NCI-H1048 (cell line): ENCODE results near the gene GAA.

Experiments
- DNase-seq: peaks from one replicate; lab custom pipeline; 2025; lab: John Stamatoyannopoulos, UW

Gene GAA

GRCh38 chr17:80101011-80101945 lies at the start of gene GAA:
TSS of gene GAA (plus strand) at chr17:80101581. CDS start at chr17:80104587, 3,006 bp downstream.
- DNase-seq = peak; percentile 62

DNA sequence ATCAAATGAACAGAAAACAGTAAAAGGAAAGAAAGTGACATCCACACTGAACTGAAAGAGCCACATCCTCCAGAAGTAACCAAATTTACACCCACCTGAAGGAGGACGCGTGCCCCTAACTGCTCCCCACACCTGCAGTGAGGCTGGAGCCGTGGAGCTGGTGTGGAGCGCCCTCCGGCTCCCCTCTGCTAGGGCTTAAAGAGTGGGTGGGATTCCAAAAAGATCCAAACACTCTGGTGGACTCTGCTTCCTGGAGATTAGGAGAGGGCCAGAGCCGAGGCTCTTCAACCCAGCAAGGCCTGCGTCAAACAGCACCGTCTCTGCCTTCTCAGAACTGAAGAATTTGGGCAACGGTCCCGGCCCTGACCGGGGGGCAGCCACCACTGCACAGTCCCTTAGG lies 49.7 kb upstream of the GAA start:
- no peak for DNase-seq

GRCh38 chr17:80053102-80053501 lies 48.3 kb upstream of the GAA start:
- DNase-seq = no peak

GRCh38 chr17:80055597-80055996 lies 45.8 kb upstream of the GAA start:
- no peak for DNase-seq

DNA sequence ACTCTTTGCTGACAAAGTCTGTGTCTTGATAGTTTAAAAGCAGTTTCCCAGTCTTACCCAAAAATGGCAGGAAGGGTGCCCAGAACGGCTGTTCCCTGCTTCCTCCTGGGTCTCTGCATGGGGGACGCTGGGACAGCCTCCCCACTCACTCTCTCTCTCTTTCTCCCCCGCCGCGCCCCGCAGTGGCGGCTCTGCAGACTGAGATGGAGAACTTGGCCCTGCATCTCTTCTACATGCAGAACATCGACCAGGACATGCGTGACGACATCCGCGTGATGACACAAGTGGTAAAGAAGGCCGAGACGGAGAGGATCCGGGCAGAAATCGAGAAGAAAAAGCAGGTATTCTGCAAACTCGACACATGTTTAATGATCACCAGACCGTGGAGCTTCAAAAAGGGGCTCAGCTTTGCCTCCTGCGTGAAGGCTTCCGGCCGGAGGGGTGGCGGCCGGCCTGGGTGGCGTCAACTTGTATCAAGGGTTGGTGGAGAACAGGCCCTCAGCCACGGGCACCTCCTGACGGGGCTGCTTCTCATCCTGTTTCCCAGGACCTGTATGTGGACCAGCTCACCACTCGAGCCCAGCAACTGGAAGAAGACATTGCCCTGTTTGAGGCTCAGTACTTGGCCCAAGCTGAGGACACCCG lies 42.9 kb upstream of the GAA start:
- no peak for DNase-seq

DNA sequence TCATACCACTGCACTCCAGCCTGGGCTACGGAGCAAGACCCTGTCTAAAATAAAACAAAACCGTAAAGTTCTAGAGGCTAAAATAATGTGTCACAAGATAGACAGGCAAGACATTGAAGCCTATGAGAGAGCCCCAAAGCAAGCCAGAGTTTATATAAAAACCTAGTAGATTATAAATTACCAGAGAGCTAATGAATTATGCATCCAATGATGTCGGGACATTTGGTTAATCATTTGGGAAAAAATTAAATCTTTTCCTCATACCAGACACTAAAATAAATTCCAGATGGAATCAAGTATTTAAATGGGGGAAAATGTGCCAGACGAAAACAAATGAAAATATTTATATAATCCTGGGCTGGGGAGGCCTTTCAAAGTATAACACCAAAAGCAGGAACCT lies 40.7 kb upstream of the GAA start:
- DNase-seq = no peak

DNA sequence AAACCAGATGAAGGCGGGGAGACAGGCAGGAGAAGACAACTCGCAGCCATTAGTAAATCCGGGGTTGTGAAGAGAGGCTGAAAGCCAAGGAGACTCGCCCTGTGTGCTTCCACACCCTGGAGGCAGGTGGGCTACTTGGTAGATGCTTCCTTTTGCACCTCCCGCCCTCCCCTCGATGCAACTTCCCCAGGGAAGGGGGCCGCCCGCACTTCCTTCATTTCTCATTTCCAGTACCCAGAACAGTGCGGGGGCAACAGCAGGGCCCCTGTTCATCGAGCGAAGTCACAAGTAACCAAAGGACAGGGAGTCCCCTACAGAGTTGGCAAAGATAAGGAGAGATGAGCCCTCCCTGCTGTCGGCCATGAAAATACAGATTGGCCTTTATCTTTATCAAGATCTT lies 40.0 kb upstream of the GAA start:
- no peak for DNase-seq

DNA sequence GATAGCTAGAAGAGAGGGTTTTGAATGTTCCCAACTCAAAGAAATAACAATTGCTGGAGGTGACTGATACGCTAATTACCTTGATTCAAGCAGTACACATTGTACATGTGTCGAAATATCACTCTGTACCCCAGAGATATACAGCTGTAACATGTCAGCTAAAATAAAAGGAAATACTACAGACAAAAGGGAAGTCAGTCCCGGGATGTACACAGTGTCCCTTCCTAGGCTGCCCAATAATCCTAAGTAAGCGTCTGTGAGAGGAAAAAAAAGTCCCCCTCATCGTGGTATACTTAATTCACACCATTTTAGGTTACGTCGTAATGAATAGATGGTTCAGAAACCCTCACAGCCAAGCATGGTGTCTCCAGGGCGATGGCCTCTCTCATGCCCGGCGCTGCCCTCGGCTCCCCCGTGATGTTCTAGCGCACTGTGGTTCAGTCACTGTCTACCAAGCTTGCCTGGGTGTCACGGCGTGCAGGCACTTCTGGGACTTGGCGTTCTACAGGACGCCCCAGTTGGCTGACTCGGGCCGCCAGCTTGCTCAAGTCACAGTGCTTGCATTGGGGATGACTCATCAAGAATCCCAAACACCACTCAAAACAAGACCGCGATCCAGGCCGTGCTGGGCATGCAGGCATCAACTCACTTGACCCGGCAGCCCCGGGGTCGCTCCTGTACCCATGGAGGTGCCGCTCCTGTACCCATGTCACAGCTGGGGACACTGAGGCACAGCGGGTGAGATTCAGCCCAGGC lies 37.4 kb upstream of the GAA start:
- no peak for DNase-seq

DNA sequence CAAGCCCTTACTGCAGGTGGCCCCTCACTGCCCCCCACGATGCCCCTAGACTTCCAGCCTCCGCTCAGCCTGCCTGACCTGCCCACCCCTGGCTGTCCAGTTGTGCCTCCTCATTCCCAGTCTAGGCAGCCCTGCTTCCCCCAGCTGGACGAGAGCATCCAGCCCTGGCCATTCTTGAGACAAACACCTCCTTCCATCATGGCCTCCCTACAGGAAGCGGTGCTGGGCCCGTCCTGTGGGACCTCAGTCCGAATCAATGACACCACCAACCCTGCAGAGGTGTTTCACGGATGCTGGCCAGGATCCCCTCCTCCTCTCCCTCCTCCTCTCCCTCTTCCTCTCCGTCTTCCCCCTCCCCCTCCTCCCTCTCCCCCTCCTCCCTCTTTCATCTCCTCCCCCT lies 36.7 kb upstream of the GAA start:
- DNase-seq = no peak

DNA sequence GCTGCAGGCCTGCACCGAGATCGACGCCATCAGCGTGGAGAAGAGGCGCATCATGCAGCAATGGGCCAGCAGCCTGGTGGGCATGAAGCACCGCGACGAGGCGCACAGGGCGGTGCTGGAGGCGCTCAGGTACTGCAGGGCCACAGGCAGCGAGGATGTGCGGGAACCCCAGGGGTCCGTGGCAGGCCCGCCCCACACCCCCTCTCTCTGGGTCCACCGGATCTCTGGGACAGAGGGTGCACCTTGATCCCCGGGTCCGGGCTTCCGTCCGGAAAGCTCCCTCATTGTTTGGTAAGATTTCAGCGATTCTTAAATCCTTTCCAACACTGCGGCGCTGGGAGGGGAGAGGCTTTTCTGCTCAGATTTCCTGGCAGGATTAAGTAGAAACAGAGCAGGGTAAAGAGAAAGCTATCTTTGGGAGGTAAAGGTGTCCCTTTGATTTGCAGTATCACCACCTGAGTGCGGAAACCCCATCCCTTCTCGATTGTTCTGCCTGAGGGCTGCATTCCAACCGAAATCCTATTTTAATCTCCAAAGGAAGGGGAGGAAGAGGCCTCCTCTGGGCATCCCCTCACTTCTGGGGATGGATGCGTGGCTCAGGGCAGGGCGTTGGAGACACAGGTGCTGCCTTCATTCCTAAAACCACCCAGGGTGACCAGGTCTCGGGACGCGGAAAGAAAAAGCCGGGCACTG lies 35.8 kb upstream of the GAA start:
- no peak for DNase-seq

DNA sequence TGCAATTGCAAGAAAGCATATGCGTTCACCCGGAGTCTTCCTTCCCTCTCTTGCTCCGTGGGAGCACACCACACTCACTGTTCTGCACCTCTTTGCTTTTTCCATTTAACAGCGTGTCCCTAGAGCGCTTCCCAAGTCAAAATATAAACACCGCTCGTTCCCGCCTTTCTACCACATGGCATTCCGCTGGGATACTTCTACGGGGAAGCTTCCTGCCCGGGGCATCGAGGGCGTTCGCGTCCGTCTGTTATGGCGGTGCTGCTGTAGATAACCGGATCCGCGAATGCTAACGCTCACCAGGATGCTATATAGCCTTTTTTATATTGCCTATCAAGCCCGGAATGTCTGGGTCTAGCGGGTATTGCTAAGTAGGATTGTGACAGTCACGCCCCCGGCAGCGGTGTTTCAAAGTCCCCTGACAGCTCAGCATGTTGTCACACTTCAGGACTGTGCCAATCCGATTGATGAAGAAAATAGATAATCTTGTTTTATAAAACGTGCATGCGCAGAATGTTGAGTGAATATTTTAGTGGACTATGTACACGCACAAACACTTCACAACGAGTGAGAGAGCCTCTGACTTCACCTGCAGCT lies 33.9 kb upstream of the GAA start:
- DNase-seq = no peak

DNA sequence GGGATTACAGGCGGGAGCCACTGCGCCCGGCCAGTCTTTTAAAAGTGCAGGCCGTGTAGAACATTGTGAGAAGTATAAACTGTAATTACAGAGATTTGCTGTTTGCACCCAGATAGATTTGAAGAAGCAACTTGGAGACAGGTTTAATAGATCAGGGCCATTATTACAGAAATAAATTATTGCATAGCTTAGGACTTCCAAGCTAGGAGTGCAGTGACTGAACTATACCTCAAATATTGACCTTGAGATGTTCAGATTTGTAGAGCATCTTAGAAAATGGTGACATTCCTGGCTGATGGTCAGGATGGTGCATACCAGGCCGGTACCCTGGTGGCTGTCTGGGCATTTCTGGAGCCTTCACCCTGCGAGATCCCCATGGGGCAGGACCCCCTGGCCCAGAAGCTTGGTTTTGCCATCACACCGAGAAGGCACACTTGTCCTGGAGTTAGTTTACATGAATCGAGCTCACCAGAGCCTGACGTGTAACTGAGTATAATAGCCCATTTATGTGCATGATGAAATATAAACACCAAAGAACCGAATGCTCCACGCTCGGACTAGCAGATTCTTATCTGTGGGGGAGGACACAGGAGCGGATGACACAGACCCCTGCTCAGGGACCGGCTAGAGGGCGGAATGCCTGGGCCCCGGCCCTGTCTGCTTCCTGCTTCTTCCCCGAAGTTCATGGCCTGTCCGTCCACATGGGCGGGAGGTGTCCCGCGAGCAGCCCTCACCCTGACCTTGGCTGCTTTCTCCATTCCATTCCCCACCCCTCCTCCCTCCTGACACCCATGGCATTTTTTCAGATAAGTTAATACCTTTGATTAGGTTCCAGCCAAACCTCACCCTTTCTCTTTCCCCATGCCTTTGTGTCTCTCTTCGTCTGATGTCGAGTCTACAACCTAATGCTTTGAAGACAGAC lies 32.8 kb upstream of the GAA start:
- no peak for DNase-seq

- DNase-seq = no peak
These were observed 30.8 kb upstream of the GAA start for GRCh38 chr17:80070375-80071115.

DNA sequence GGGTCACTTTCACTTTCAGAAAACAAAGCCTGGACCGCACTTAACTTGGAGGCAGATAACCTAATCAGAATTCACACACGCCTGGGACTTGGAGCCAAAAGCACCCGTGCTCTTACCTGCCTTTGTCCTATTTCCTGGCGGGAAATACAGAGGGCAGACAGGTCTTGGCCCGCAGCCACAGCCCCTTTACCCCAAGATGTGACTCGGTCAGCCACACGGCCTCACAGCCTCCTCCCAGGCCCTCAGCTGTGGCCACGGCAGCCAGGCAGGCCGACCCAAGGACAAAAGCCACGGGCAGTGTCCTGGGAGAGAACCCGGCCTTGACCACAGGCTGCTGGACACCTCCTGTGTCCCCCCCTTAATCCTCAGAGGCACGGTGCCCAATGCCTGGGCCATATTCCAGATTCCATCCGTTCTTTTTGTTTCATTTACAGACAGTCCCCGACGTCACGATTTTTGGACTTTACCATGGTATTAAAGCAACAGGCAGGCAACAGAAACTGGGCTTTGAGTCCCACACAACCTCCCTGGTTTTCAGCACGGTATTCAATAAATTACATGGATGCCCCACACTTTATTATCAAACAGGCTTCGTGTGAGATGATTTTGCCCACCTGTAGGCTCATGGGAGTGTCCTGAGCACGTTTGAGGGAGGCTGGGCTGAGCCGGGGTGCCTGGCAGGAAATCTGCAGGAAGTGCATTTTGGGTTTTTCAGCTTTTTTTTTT lies 30.1 kb upstream of the GAA start:
- no peak for DNase-seq

- no peak for DNase-seq
These were observed 29.0 kb upstream of the GAA start for GRCh38 chr17:80072410-80072809.

- no peak for DNase-seq
These were observed 21.3 kb upstream of the GAA start for GRCh38 chr17:80080081-80080480.

DNA sequence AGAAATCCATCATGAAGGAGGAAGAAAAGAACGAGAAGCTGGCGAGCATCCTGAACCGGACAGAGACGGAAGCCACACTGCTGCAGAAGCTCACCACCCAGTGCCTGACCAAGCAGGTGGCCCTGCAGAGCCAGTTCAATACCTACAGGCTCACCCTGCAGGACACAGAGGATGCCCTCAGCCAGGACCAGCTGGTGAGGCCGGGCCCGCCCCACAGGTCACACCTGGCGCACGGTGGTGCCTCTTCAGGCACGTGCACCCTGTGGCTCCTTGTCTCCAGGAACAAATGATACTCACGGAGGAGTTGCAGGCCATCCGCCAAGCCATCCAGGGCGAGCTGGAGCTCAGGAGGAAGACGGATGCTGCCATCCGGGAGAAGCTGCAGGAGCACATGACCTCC lies 19.8 kb upstream of the GAA start:
- DNase-seq = no peak

GRCh38 chr17:80082403-80083135 lies 18.8 kb upstream of the GAA start:
- DNase-seq = peak; percentile 28
